Chondrocyte (in vitro differentiated cells): ENCODE results near the gene IL17RD. TPM values are rescaled to one million over a fixed set of nuclear protein-coding genes. Genes with fewer than 3 reads are reported as not detected.

Experiments used
- DNase-seq: peaks from one replicate; pipeline ENCODE4 v3.0.0; 2021; ENCODE audit warnings: mixed read lengths, low spot score
- H3K27ac Mint-ChIP-seq: one replicate; pipeline ENCODE4 v1.8.0; 2021; ENCODE audit warnings: mild to moderate bottlenecking, moderate library complexity, mixed read lengths; ENCODE audit not compliant: unreplicated experiment
- H3K27me3 Mint-ChIP-seq: 2 replicates; pipeline ENCODE4 v1.8.0; 2021; ENCODE audit warnings: low read depth, mixed read lengths
- H3K36me3 Mint-ChIP-seq: 2 replicates; pipeline ENCODE4 v1.8.0; 2021; ENCODE audit warnings: low read depth, mixed read lengths
- H3K4me1 Mint-ChIP-seq: 2 replicates; pipeline ENCODE4 v1.8.0; 2021; ENCODE audit warnings: low read depth, mild to moderate bottlenecking, mixed read lengths
- H3K4me3 Mint-ChIP-seq: one replicate; pipeline ENCODE4 v1.8.0; 2021; ENCODE audit warnings: mild to moderate bottlenecking, moderate library complexity, mixed read lengths; ENCODE audit not compliant: unreplicated experiment
- H3K9me3 Mint-ChIP-seq: 2 replicates; pipeline ENCODE4 v1.8.0; 2021; ENCODE audit warnings: low read depth, mixed read lengths
- CTCF ChIP-seq: fragments of 200-600 bp; sonication (generic); IDR thresholded peaks from 2 replicates; pipeline ENCODE4 v1.5.0; 2021; ENCODE audit warnings: antibody characterized with exemption, mild to moderate bottlenecking, moderate library complexity
- total RNA-seq: library from RNA; stranded (reverse); gene quantifications from 3 replicates; pipeline ENCODE4 v1.2.1, GENCODE V29; 2021

IL17RD gene
- total RNA-seq, 1 donor from 2014 or later, result 6.3 TPM

- no peak for TF ChIP-seq CTCF
- Mint-ChIP-seq H3K27me3 (peaks cover 10% of the 10 kb centered on the region), H3K4me3 (peak overlapping the region; percentile 85), H3K4me1 (peaks cover 23% of the 10 kb centered on the region), H3K36me3 (no peaks in the 10 kb centered on the region), H3K27ac (peak overlapping the region; percentile 10), H3K9me3 (no peaks in the 10 kb centered on the region)
- DNase-seq, result no peak
Measured at GRCh38 chr3:57164217-57164656, 916 bp downstream of the IL17RD start.

- no peaks in the 10 kb centered on the region for H3K9me3 Mint-ChIP-seq
- no peaks in the 10 kb centered on the region for H3K36me3 Mint-ChIP-seq
- H3K4me1 Mint-ChIP-seq, result peaks cover 27% of the 10 kb centered on the region
- H3K27ac Mint-ChIP-seq, result no peak overlapping the region
- DNase-seq, result no peak
- peaks cover 10% of the 10 kb centered on the region for H3K27me3 Mint-ChIP-seq
- H3K4me3 Mint-ChIP-seq, result peak overlapping the region; percentile 85
- no peak for TF ChIP-seq CTCF
Measured at GRCh38 chr3:57163751-57164150, 1.4 kb downstream of the IL17RD start.

GRCh38 chr3:57161915-57162314 is 3.2 kb downstream of the IL17RD start:
- Mint-ChIP-seq H3K4me3 (no peak overlapping the region), H3K4me1 (peaks cover 27% of the 10 kb centered on the region), H3K27ac (no peak overlapping the region), H3K9me3 (no peaks in the 10 kb centered on the region), H3K27me3 (peaks cover 6% of the 10 kb centered on the region), H3K36me3 (no peaks in the 10 kb centered on the region)
- no peak for TF ChIP-seq CTCF
- DNase-seq, result no peak

GRCh38 chr3:57160765-57161538 is 4.2 kb downstream of the IL17RD start:
- H3K4me3 Mint-ChIP-seq, result no peak overlapping the region
- peaks cover 1% of the 10 kb centered on the region for H3K27me3 Mint-ChIP-seq
- no peaks in the 10 kb centered on the region for H3K36me3 Mint-ChIP-seq
- H3K27ac Mint-ChIP-seq, result peak overlapping the region; percentile 15
- H3K9me3 Mint-ChIP-seq, result no peaks in the 10 kb centered on the region
- DNase-seq, result no peak
- no peak for TF ChIP-seq CTCF
- peaks cover 27% of the 10 kb centered on the region for H3K4me1 Mint-ChIP-seq

GRCh38 chr3:57160076-57160764 is 4.9 kb downstream of the IL17RD start:
- peaks cover 29% of the 10 kb centered on the region for H3K4me1 Mint-ChIP-seq
- no peak overlapping the region for H3K27ac Mint-ChIP-seq
- no peak overlapping the region for H3K4me3 Mint-ChIP-seq

More at GRCh38 chr3:57160076-57160764, 4.9 kb downstream of the IL17RD start:
- H3K27me3 Mint-ChIP-seq, result no peaks in the 10 kb centered on the region
- no peak for TF ChIP-seq CTCF
- DNase-seq, result no peak
- no peaks in the 10 kb centered on the region for H3K36me3 Mint-ChIP-seq
- no peaks in the 10 kb centered on the region for H3K9me3 Mint-ChIP-seq
